Measurements from ENCODE around the gene STEEP1. TPM values are rescaled to one million over a fixed set of nuclear protein-coding genes. Genes with fewer than 3 reads are reported as not detected.
A peak's percentile ranks its signal among the peaks of the same experiment; 100 is the strongest.
"Not testable (repeated sequence)": the region's sequence is repeated elsewhere in the genome, so short reads cannot be mapped to it uniquely, and the experiment has no call there.

Gene STEEP1
- polyA plus RNA-seq, 2 of the 4 experiments (the other 2 are of a cell fraction) = 37.8 to 40.7 TPM

DNA sequence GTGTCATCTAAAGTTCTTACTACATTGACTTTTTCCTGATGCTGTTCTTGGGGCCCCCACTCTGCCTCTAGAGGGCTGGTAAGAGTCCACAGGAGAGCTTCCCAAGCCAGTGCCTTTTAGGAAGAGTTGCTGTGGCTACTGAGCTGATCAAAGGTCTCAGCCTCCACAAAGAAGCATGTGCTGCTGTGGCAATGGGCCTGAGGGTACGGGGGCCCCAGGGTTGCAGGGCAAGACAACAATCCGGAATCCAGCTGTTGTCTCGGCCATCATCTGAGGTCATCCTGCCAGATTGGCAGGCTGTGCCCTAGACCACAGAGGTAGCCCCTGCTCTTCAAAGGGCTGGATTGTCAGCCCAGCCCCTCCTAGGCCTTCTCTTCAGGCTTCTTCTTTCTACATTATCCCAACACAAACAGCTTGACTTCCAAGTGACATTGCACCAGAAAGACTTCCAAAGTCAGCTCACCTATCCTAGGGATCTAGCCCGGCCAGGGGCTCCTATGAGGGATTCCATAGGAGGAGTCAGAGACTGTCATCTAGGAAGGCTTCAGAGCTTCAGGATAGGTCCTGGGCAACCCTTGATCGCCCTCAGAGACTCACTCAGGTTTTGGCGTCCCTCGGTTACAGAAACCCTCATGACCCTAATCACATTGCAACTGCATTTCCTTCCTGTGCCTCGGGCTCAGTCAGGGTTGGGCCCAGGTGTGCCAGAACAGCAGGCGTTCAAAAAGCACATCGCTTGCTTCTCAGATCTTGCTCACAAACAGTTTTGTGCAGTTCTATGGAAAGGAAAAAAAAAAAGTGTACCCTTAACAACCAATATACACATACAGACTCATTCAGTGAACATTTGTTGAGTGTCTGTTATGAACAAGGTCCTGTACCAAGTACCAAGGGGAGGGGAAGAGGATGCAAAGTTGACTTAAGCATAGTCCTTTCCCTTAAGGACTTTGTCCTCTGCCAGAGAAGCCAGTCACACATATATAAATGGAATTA, 69.2 kb downstream of the STEEP1 start:
- TF ChIP-seq, protein P1, sequence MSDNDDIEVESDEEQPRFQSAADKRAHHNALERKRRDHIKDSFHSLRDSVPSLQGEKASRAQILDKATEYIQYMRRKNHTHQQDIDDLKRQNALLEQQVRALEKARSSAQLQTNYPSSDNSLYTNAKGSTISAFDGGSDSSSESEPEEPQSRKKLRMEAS (IDR thresholded peaks at IDR 0.05) = no peak; the same call in 1 of the 2 replicates
- TF ChIP-seq NPAS2 (CRISPR knock-in tag; IDR thresholded peaks at IDR 0.05; ENCODE audit: borderline replicate concordance) (no peak), FOSL2 (IDR thresholded peaks at IDR 0.05) (no peak), FOSL2 (CRISPR knock-in tag; IDR thresholded peaks at IDR 0.05) (no peak), ZC3H11A (IDR thresholded peaks at IDR 0.05) (no peak), ZFP36 (IDR thresholded peaks at IDR 0.05; ENCODE audit: borderline replicate concordance, partially characterized antibody) (no peak), POLR2A (IDR thresholded peaks at IDR 0.05; ENCODE audit: low read length) (no peak), HOXB5 (CRISPR knock-in tag; IDR thresholded peaks at IDR 0.05) (no peak), JUNB (IDR thresholded peaks at IDR 0.05) (no peak), RCOR1 (IDR thresholded peaks at IDR 0.05; ENCODE audit: low read depth, low read length) (no peak), HDAC2 (IDR thresholded peaks at IDR 0.05) (no peak), CBX2 (IDR thresholded peaks at IDR 0.05; ENCODE audit: borderline replicate concordance, low read depth) (no peak)
- TF ChIP-seq, protein P2, sequence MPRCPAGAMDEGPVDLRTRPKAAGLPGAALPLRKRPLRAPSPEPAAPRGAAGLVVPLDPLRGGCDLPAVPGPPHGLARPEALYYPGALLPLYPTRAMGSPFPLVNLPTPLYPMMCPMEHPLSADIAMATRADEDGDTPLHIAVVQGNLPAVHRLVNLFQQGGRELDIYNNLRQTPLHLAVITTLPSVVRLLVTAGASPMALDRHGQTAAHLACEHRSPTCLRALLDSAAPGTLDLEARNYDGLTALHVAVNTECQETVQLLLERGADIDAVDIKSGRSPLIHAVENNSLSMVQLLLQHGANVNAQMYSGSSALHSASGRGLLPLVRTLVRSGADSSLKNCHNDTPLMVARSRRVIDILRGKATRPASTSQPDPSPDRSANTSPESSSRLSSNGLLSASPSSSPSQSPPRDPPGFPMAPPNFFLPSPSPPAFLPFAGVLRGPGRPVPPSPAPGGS (IDR thresholded peaks at IDR 0.05) = no peak
- TF ChIP-seq, protein P3, sequence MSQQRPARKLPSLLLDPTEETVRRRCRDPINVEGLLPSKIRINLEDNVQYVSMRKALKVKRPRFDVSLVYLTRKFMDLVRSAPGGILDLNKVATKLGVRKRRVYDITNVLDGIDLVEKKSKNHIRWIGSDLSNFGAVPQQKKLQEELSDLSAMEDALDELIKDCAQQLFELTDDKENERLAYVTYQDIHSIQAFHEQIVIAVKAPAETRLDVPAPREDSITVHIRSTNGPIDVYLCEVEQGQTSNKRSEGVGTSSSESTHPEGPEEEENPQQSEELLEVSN (IDR thresholded peaks at IDR 0.05; ENCODE audit: borderline replicate concordance, low read depth) = no peak
- POLR2A ChIA-PET = interaction anchor here (0.7 to 1.5 kb wide), 2 partner anchors 13 to 16 kb away, joined by 3 read pairs; no protein-coding TSS in a partner anchor
- no peaks in the 10 kb centered on the region for H3K9me3 ChIP-seq
- H3K4me1 ChIP-seq = peaks cover 42% of the 10 kb centered on the region
- no peak overlapping the region for H3K4me3 ChIP-seq
- FAIRE-seq = no peak
- ATAC-seq = peak; percentile 64 to 79; a peak in 3 of 6 replicates
- peak overlapping the region; percentile 71 to 78 for H3K27ac ChIP-seq
- WGBS (ENCODE audit: missing lambda C conversion rate) = 49% methylated on average over 8 of the region's 10 CpGs
- peak in 1 of 2 experiments; percentile 65 for DNase-seq (ENCODE audit: low read depth in 1 of 2, low spot score in 1 of 2)
- peak overlapping the region; percentile 43; the same call in 2 of the 3 replicates for H3K4me2 ChIP-seq
- CTCF ChIA-PET = interaction anchor here (0.9 to 31.5 kb wide), 4 partner anchors 8 to 258 kb away, joined by 3 to 814 read pairs (median 408); no protein-coding TSS in a partner anchor

DNA sequence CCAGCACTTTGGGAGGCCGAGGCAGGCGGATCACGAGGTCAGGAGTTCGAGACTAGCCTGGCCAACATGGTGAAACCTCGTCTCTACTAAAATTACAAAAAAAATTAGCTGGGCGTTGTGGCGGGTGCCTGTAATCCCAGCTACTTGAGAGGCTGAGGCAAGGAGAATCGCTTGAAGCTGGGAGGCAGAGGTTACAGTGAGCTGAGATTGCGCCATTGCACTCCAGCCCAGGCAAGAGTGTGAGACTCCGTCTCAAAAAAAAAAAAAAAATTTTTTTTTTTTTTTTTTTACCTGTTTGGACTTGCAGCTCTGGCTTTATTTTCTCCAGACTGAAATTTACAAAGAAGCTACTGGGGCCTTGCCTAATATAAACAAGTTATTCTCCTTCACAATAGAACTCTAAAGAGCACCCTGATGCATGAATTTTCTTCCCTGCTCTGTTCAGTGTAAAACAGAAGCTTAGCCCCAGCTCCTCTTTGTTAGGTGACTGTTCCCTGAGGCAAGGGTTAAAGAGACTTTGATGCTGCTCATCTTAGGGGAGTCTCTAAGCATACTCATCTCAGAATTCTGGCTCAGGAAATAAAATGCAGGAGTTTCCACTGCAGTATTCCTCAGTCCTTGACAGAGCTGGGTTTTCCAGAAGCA, 71.2 kb downstream of the STEEP1 start:
- POLR2A ChIA-PET = interaction anchor here (1.2 to 1.6 kb wide), 2 partner anchors 9 to 26 kb away, joined by 3 to 5 read pairs; partner anchors contain the start of gene SLC25A5
- not testable (repeated sequence) for FAIRE-seq; DNase-seq (ENCODE audit: low read depth in 1 of 2, low spot score in 1 of 2); H3K4me3 ChIP-seq; H3K9me3 ChIP-seq
- Histone ChIP-seq H3K4me2 (peak overlapping the region; percentile 43), H3K4me1 (peaks cover 38% of the 10 kb centered on the region), H3K27ac (peak overlapping the region; percentile 71 to 78)
- ATAC-seq = peak; percentile 11 to 12; a peak in 2 of 6 replicates
- CTCF ChIA-PET = interaction anchor here (0.6 to 31.5 kb wide), 3 partner anchors 5 to 277 kb away, joined by 5 to 814 read pairs (median 814); no protein-coding TSS in a partner anchor
- whole genome bisulfite sequencing (ENCODE audit: missing lambda C conversion rate) = 81% methylated on average over 10 of the region's 10 CpGs

DNA sequence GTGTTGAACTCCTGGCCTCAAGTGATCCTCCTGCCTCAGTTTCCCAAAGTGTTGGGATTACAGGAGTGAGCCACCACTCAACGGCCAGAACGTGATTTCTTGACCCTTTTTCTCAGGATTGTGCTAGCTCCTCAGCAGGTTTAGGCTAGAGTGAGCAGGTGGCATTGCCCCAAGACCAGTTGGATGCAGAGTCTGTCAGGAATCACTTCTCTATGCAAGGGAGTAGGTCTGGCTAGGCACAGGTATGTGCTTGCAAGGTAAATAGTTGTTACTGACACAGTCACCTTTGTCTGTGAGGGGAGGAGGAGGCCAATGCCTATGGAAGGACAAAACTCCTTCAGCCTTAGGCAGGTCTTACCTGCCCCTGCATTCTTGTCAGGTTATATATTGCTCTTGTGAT, 72.7 kb downstream of the STEEP1 start:
- no peak for TF ChIP-seq RAD21 (conservative IDR thresholded peaks at IDR 0.05 in 1 of 2, IDR thresholded peaks at IDR 0.05 in 1 of 2)
- TF ChIP-seq CBX8 (IDR thresholded peaks at IDR 0.05) = no peak
- TF ChIP-seq RCOR1 (IDR thresholded peaks at IDR 0.05; ENCODE audit: low read depth, low read length) = no peak
- TF ChIP-seq FOXS1 (CRISPR knock-in tag; IDR thresholded peaks at IDR 0.05) = no peak
- TF ChIP-seq HOXB5 (CRISPR knock-in tag; IDR thresholded peaks at IDR 0.05) = no peak
- no peak for TF ChIP-seq TFCP2L1 (CRISPR knock-in tag; IDR thresholded peaks at IDR 0.05)
- TF ChIP-seq HDAC2 (IDR thresholded peaks at IDR 0.05) = no peak
- TF ChIP-seq MYC (IDR thresholded peaks at IDR 0.05; ENCODE audit: borderline replicate concordance, low read length) = no peak
- TF ChIP-seq NFE2L2 (conservative IDR thresholded peaks at IDR 0.05; ENCODE audit: low read length) = no peak
- TF ChIP-seq GATA3 (IDR thresholded peaks at IDR 0.05; ENCODE audit: borderline replicate concordance) = no peak
- TF ChIP-seq MAFK (IDR thresholded peaks at IDR 0.05; ENCODE audit: partially characterized antibody) = no peak
- no peak for TF ChIP-seq EHMT2 (IDR thresholded peaks at IDR 0.05; ENCODE audit: low read depth)
- TF ChIP-seq RNF2 (IDR thresholded peaks at IDR 0.05; ENCODE audit: borderline replicate concordance, low read depth) = no peak
- peak overlapping the region; percentile 46 to 71; a peak in 4 of 6 replicates for H3K27ac ChIP-seq
- ChIA-PET POLR2A (no interaction called here), CTCF (interaction anchor here (0.8 to 26.9 kb wide), 5 partner anchors 10 to 237 kb away, joined by 3 to 814 read pairs (median 8); no protein-coding TSS in a partner anchor)
- H3K4me2 ChIP-seq = no peak overlapping the region
- DNase-seq (ENCODE audit: low read depth in 1 of 2, low spot score in 1 of 2) = no peak
- WGBS (ENCODE audit: missing lambda C conversion rate) = 100% methylated on average over 1 of the region's 2 CpGs
- no peaks in the 10 kb centered on the region for H3K9me3 ChIP-seq
- H3K4me1 ChIP-seq = peaks cover 43% of the 10 kb centered on the region
- no peak overlapping the region for H3K4me3 ChIP-seq
- FAIRE-seq = no peak
- no peak for ATAC-seq
